H9 (cell line): ENCODE data around the gene DDC. TPM values are rescaled to one million over a fixed set of nuclear protein-coding genes. Genes with fewer than 3 reads are reported as not detected.

Source experiments
- DNase-seq: peaks from one replicate; pipeline ENCODE4 v3.0.0-alpha.2; 2017
- H2AFZ ChIP-seq: one replicate; pipeline ENCODE4 v1.6.1; 2013; ENCODE audit warnings: mild to moderate bottlenecking, low read length, control low read depth, moderate library complexity
- H2AK5ac ChIP-seq: 2 replicates; pipeline ENCODE4 v1.6.1; 2013; ENCODE audit warnings: low read length, control low read depth, mixed read lengths; ENCODE audit not compliant: insufficient read length
- H2BK120ac ChIP-seq: one replicate; pipeline ENCODE4 v1.6.1; 2013; ENCODE audit warnings: low read depth, mild to moderate bottlenecking, low read length, control low read depth, inconsistent platforms; ENCODE audit not compliant: poor library complexity, severe bottlenecking
- H2BK12ac ChIP-seq: 2 replicates; pipeline ENCODE4 v1.6.1; 2013; ENCODE audit warnings: low read length, control low read depth, mixed read lengths, low read depth; ENCODE audit not compliant: insufficient read length
- H2BK15ac ChIP-seq: 2 replicates; pipeline ENCODE4 v1.6.1; 2013; ENCODE audit warnings: low read depth, low read length, control low read depth
- H2BK20ac ChIP-seq: one replicate; pipeline ENCODE4 v1.6.1; 2013; ENCODE audit warnings: low read depth, mild to moderate bottlenecking, low read length, control low read depth, inconsistent platforms; ENCODE audit not compliant: poor library complexity, severe bottlenecking
- H2BK5ac ChIP-seq: 2 replicates; pipeline ENCODE4 v1.6.1; 2013; ENCODE audit warnings: low read length, control low read depth, mixed read lengths; ENCODE audit not compliant: insufficient read length
- H3K14ac ChIP-seq: 2 replicates; pipeline ENCODE4 v1.6.1; 2013; ENCODE audit warnings: low read length, control low read depth; ENCODE audit not compliant: insufficient read depth
- H3K18ac ChIP-seq: 2 replicates; pipeline ENCODE4 v1.6.1; 2013; ENCODE audit warnings: low read depth, mild to moderate bottlenecking, mixed read lengths, low read length, control low read depth; ENCODE audit not compliant: insufficient read length
- H3K23ac ChIP-seq: 2 replicates; pipeline ENCODE4 v1.6.1; 2013; ENCODE audit warnings: low read length, control low read depth, mixed read lengths, low read depth; ENCODE audit not compliant: insufficient read length
- H3K23me2 ChIP-seq: 2 replicates; pipeline ENCODE4 v1.6.1; 2013; ENCODE audit warnings: low read depth, mild to moderate bottlenecking, mixed read lengths, low read length, control low read depth; ENCODE audit not compliant: insufficient read length, poor library complexity, severe bottlenecking
- H3K27ac ChIP-seq: 2 replicates; pipeline ENCODE4 v1.5.1; 2013; ENCODE audit warnings: low read length, control low read depth, mixed read lengths, low read depth; ENCODE audit not compliant: insufficient read length
- H3K27me3 ChIP-seq: 2 replicates; pipeline ENCODE4 v1.6.1; 2013; ENCODE audit warnings: low read length, control low read depth, inconsistent platforms; ENCODE audit not compliant: insufficient read depth
- H3K4ac ChIP-seq: 2 replicates; pipeline ENCODE4 v1.6.1; 2013; ENCODE audit warnings: low read depth, mild to moderate bottlenecking, control low read depth, inconsistent platforms, low read length, moderate library complexity
- H3K4me1 ChIP-seq: 2 replicates; pipeline ENCODE4 v1.6.1; 2013; ENCODE audit warnings: low read length, control low read depth, inconsistent platforms; ENCODE audit not compliant: insufficient read depth
- H3K4me2 ChIP-seq: 2 replicates; pipeline ENCODE4 v1.6.1; 2013; ENCODE audit warnings: low read length, control low read depth, mixed read lengths; ENCODE audit not compliant: insufficient read length, insufficient read depth
- H3K56ac ChIP-seq: 2 replicates; pipeline ENCODE4 v1.6.1; 2013; ENCODE audit warnings: low read depth, mild to moderate bottlenecking, mixed read lengths, low read length, control low read depth; ENCODE audit not compliant: insufficient read length
- H3K79me1 ChIP-seq: 2 replicates; pipeline ENCODE4 v1.6.1; 2013; ENCODE audit warnings: low read depth, mild to moderate bottlenecking, moderate library complexity, low read length, control low read depth, inconsistent platforms; ENCODE audit not compliant: insufficient read depth, poor library complexity, severe bottlenecking
- H3K79me2 ChIP-seq: 2 replicates; pipeline ENCODE4 v1.6.1; 2013; ENCODE audit warnings: low read length, control low read depth, inconsistent platforms; ENCODE audit not compliant: insufficient read depth
- H3K9ac ChIP-seq: 2 replicates; pipeline ENCODE4 v1.6.1; 2013; ENCODE audit warnings: low read length, control low read depth, mixed read lengths; ENCODE audit not compliant: insufficient read length; ENCODE audit errors: extremely low read depth
- H3K9me3 ChIP-seq: one replicate; pipeline ENCODE4 v1.6.1; 2013; ENCODE audit warnings: low read depth, low read length, inconsistent platforms; ENCODE audit not compliant: control insufficient read depth
- H3T11ph ChIP-seq: one replicate; pipeline ENCODE4 v1.6.1; 2013; ENCODE audit warnings: mild to moderate bottlenecking, low read length, control low read depth, inconsistent platforms
- H4K20me1 ChIP-seq: one replicate; pipeline ENCODE4 v1.6.1; 2013; ENCODE audit not compliant: control insufficient read depth, insufficient read length, insufficient read depth
- H4K5ac ChIP-seq: 2 replicates; pipeline ENCODE4 v1.6.1; 2013; ENCODE audit warnings: low read depth, mild to moderate bottlenecking, mixed read lengths, low read length, control low read depth; ENCODE audit not compliant: insufficient read length
- H4K8ac ChIP-seq: replicated peaks from 2 replicates; pipeline ENCODE4 v1.6.1; 2013; ENCODE audit warnings: low read length, control low read depth, mixed read lengths, low read depth; ENCODE audit not compliant: insufficient read length
- H4K91ac ChIP-seq: 2 replicates; pipeline ENCODE4 v1.6.1; 2013; ENCODE audit warnings: low read depth, mild to moderate bottlenecking, moderate library complexity, mixed read lengths, low read length, control low read depth; ENCODE audit not compliant: insufficient read length
- H3K27ac Mint-ChIP-seq, 3 experiments: 2 replicates in 2 of 3; 3 replicates in 1 of 3; pipeline ENCODE4 v1.8.0; 2020 to 2021; ENCODE audit warnings: mixed read lengths in 3 of 3, mild to moderate bottlenecking in 1 of 3, moderate library complexity in 1 of 3
- H3K27me3 Mint-ChIP-seq: 2 replicates; pipeline ENCODE4 v1.8.0; 2021; ENCODE audit warnings: low read depth, mild to moderate bottlenecking, moderate library complexity, mixed read lengths
- H3K36me3 Mint-ChIP-seq, 3 experiments: 2 replicates in 2 of 3; 3 replicates in 1 of 3; pipeline ENCODE4 v1.8.0; 2020 to 2021; ENCODE audit warnings: low read depth in 3 of 3, mixed read lengths in 3 of 3; ENCODE audit not compliant: insufficient read depth in 1 of 3
- H3K4me1 Mint-ChIP-seq, 2 experiments: 2 replicates each; pipeline ENCODE4 v1.8.0; 2020; ENCODE audit warnings: mixed read lengths in 2 of 2
- H3K4me3 Mint-ChIP-seq, 2 experiments: 2 replicates in 1 of 2; 3 replicates in 1 of 2; pipeline ENCODE4 v1.8.0; 2020 to 2021; ENCODE audit warnings: mild to moderate bottlenecking in 2 of 2, mixed read lengths in 2 of 2, moderate library complexity in 1 of 2
- H3K9me3 Mint-ChIP-seq, 2 experiments: 2 replicates in 1 of 2; 3 replicates in 1 of 2; pipeline ENCODE4 v1.8.0; 2020; ENCODE audit warnings: mild to moderate bottlenecking in 2 of 2, mixed read lengths in 2 of 2, moderate library complexity in 1 of 2
- CTCF ChIP-seq: fragments of 200-600 bp; sonication (generic); conservative IDR thresholded peaks from 3 replicates; pipeline ENCODE4 v1.8.0; 2021; ENCODE audit warnings: antibody characterized with exemption, mild to moderate bottlenecking
- WGBS: extraction: QIAGEN DNeasy Blood & Tissue Kit; methylation state at CpG from one replicate; pipeline ENCODE4 v1.1.7; 2013; ENCODE audit warnings: missing lambda C conversion rate, low lambda C conversion rate, mixed read lengths; ENCODE audit not compliant: insufficient read length; ENCODE audit errors: extremely low coverage; 5-methylcytosine and 5-hydroxymethylcytosine counted together
- total RNA-seq: library from RNA; stranded (reverse); gene quantifications from 2 replicates; pipeline ENCODE4 v1.2.1, GENCODE V29; 2021

Gene DDC
- total RNA-seq, 1 experiment from 2014 or later: not detected

GRCh38 chr7:50477640-50478039, 87.6 kb downstream of the DDC start:
- Histone ChIP-seq H3K56ac (no peak overlapping the region), H2BK15ac (no peak overlapping the region)

More at GRCh38 chr7:50477640-50478039, 87.6 kb downstream of the DDC start:
- no CpG with 5 or more reads among the region's 6 CpGs for WGBS
- H3K4ac ChIP-seq: no peak overlapping the region
- H2BK5ac ChIP-seq: no peak overlapping the region
- no peak overlapping the region for H2AK5ac ChIP-seq
- H3K4me2 ChIP-seq: no peak overlapping the region
- H3K27me3 ChIP-seq: no peaks in the 10 kb centered on the region
- no peaks in the 10 kb centered on the region for H3K36me3 Mint-ChIP-seq
- H2AFZ ChIP-seq: no peak overlapping the region
- no peak overlapping the region for H3K14ac ChIP-seq
- H2BK20ac ChIP-seq: no peak overlapping the region
- H3K27ac Mint-ChIP-seq: no peak overlapping the region
- no peak overlapping the region for H4K5ac ChIP-seq
- H3K27ac ChIP-seq: no peak overlapping the region
- H3K4me1 ChIP-seq: no peaks in the 10 kb centered on the region
- no peak overlapping the region for H3K18ac ChIP-seq
- H3K9me3 ChIP-seq: no peaks in the 10 kb centered on the region
- H2BK12ac ChIP-seq: no peak overlapping the region
- H3K79me1 ChIP-seq: no peaks in the 10 kb centered on the region
- TF ChIP-seq CTCF: no peak
- H4K8ac ChIP-seq: no peak overlapping the region
- no peak overlapping the region for H4K91ac ChIP-seq
- no peak overlapping the region for H3T11ph ChIP-seq
- H3K23me2 ChIP-seq: no peaks in the 10 kb centered on the region
- peaks cover 2% of the 10 kb centered on the region; the same call in 1 of the 2 replicates for H3K27me3 Mint-ChIP-seq
- no peak overlapping the region for H3K23ac ChIP-seq
- H2BK120ac ChIP-seq: no peak overlapping the region
- H4K20me1 ChIP-seq: no peaks in the 10 kb centered on the region
- no peak for DNase-seq
- H3K4me1 Mint-ChIP-seq: peaks cover 7% of the 10 kb centered on the region in 2 experiments; a peak in 3 of 4 replicates
- H3K9me3 Mint-ChIP-seq: no peaks in the 10 kb centered on the region
- H3K9ac ChIP-seq: no peak overlapping the region
- no peak overlapping the region for H3K4me3 Mint-ChIP-seq
- no peaks in the 10 kb centered on the region for H3K79me2 ChIP-seq
